Stimulated activated CD8-positive, alpha-beta memory T cell treated with anti-CD3 and anti-CD28 coated beads, Interleukin-12 subunit alpha, Interleukin-12 subunit beta, amount 100 ng/mL, for 1 hour (primary cell): ENCODE data around the gene TTC29.
"Not testable (repeated sequence)": the region's sequence is repeated elsewhere in the genome, so short reads cannot be mapped to it uniquely, and the experiment has no call there.

Source experiments
- DNase-seq: peaks from one replicate; pipeline ENCODE4 v3.0.0-alpha.2; 2020; ENCODE audit warnings: low read depth

TTC29 gene

GRCh38 chr4:146709956-146710355, 235.7 kb downstream of the TTC29 start:
- no peak for DNase-seq

GRCh38 chr4:146699910-146700309, 245.8 kb downstream of the TTC29 start:
- DNase-seq, result no peak

DNA sequence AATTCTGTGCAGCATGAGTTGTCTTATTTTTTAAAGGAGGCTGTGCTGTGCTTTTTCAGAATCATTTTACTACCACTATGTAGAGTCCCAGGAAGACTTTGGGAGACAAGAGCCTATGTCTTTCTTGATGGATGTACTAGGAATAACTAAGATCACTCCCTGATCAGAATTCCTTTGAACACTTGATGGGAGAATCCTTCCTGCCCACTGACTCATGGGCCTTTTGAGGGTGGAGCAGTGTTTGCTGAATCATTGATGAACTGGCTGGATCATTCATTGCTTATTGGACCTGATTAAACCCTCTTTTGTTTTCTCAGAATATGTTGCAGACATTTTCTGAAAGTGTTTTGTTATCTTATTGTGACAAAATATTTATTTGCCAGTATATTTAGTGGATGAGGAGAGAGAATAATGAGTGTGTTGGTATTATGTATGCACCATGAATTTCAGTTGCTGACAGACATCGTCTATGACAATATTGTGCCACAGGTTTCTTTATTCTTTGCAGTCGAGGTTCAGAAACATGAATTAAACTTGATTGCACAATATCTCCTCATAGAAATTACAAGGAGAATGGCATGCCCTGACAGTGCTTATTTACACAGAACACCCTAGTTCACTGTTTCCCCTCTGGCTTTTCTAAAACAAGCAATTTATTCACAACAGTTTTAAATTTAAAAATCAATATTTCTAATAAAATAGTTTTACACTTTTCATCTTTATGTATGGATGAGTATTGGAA, 270.7 kb downstream of the TTC29 start:
- DNase-seq, result no peak

- not testable (repeated sequence) for DNase-seq
Observed at GRCh38 chr4:146663968-146664311, 281.7 kb downstream of the TTC29 start.

DNA sequence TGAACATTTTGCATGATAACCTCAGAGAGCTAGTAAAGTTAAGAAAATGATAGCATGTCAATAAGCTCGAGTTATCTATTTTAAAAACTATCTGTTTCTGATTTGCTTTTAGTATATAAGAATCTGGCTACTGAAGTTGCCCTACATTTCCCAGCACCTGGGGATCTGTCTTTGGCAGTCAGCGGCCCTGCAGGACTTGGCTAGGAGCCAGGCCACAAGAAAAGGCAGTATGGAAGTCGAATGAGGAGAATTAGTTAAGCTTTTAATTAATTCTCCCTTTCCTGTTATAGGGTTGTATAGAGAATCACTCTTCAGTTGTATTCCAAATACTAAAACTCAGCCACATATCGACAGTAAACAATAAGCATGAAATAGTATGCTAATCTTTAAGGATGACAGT, 284.3 kb downstream of the TTC29 start:
- no peak for DNase-seq
